GM21529 (cell line): ENCODE measurements around the gene KIZ.
"Not testable (repeated sequence)": the region's sequence is repeated elsewhere in the genome, so short reads cannot be mapped to it uniquely, and the experiment has no call there.

Experiments
- ATAC-seq: cut with Tn5 transposase; IDR thresholded peaks from one replicate; pipeline ENCODE4 v1.9.1; 2021; ENCODE audit not compliant: unreplicated experiment

The KIZ gene

GRCh38 chr20:21136015-21136732, 10.3 kb downstream of the KIZ start:
- ATAC-seq = no peak

GRCh38 chr20:21137078-21137477, 11.2 kb downstream of the KIZ start:
- no peak for ATAC-seq

GRCh38 chr20:21139881-21140566, 14.1 kb downstream of the KIZ start:
- no peak for ATAC-seq

- ATAC-seq = no peak
Observed at GRCh38 chr20:21141825-21142224, 15.9 kb downstream of the KIZ start.

GRCh38 chr20:21143194-21143890, 17.5 kb downstream of the KIZ start:
- ATAC-seq = no peak

GRCh38 chr20:21145424-21145823, 19.5 kb downstream of the KIZ start:
- no peak for ATAC-seq

GRCh38 chr20:21146215-21146614, 20.3 kb downstream of the KIZ start:
- no peak for ATAC-seq

- no peak for ATAC-seq
Observed at GRCh38 chr20:21147593-21147992, 21.7 kb downstream of the KIZ start.

GRCh38 chr20:21149344-21149743, 23.5 kb downstream of the KIZ start:
- no peak for ATAC-seq

- ATAC-seq = no peak
Observed at GRCh38 chr20:21151791-21152190, 25.9 kb downstream of the KIZ start.

GRCh38 chr20:21154692-21155091, 28.8 kb downstream of the KIZ start:
- no peak for ATAC-seq

GRCh38 chr20:21155268-21155667, 29.4 kb downstream of the KIZ start:
- no peak for ATAC-seq

- no peak for ATAC-seq
Observed at GRCh38 chr20:21156266-21156665, 30.4 kb downstream of the KIZ start.

- no peak for ATAC-seq
Observed at GRCh38 chr20:21157006-21157405, 31.1 kb downstream of the KIZ start.

GRCh38 chr20:21159658-21160380, 33.9 kb downstream of the KIZ start:
- ATAC-seq = no peak

- ATAC-seq = no peak
Observed at GRCh38 chr20:21161926-21162325, 36.0 kb downstream of the KIZ start.

GRCh38 chr20:21162631-21163030, 36.7 kb downstream of the KIZ start:
- no peak for ATAC-seq

- no peak for ATAC-seq
Observed at GRCh38 chr20:21166801-21167200, 40.9 kb downstream of the KIZ start.

- ATAC-seq = no peak
Observed at GRCh38 chr20:21167261-21167660, 41.4 kb downstream of the KIZ start.

- not testable (repeated sequence) for ATAC-seq
Observed at GRCh38 chr20:21168061-21168460, 42.2 kb downstream of the KIZ start.

GRCh38 chr20:21172626-21173025, 46.7 kb downstream of the KIZ start:
- ATAC-seq = no peak
